ENCODE measurements around the gene PPP1R18. TPM values are rescaled to one million over a fixed set of nuclear protein-coding genes. Genes with fewer than 3 reads are reported as not detected.

Gene PPP1R18
- total and polyA plus RNA-seq, 2 of the 4 experiments (the other 2 are of a cell fraction), result 31.9 to 134 TPM

GRCh38 chr6:30686009-30686907 is at the start of gene PPP1R18 (continued):
- TF ChIP-seq MAFK (IDR thresholded peaks at IDR 0.05; ENCODE audit: low read depth, low read length) (no peak), RFX5 (IDR thresholded peaks at IDR 0.05; ENCODE audit: low read depth, low read length) (no peak), SMC3 (IDR thresholded peaks at IDR 0.05; ENCODE audit: low read depth, low read length) (no peak)

- H2BK5ac ChIP-seq (ENCODE audit: low read depth, low read length, poor library complexity, severe bottlenecking), result no peak overlapping the region
- no peak overlapping the region for H4K91ac ChIP-seq (ENCODE audit: insufficient read depth, low read depth, low read length)
- intact Hi-C loops (cut with micrococcal nuclease), result no loop called here
- no peak overlapping the region; the same call in 1 of the 2 replicates for H3K23ac ChIP-seq (ENCODE audit: low read depth, low read length)
- no peak overlapping the region for H3K27ac ChIP-seq (ENCODE audit: insufficient read depth, low read length)
- dilution Hi-C loops (cut with HindIII; ENCODE audit: low sequenced_read_pairs, unreplicated experiment), result no loop called here
- H3K36me3 ChIP-seq (ENCODE audit: control insufficient read depth, insufficient read depth, low read length), result peaks cover 64% of the 10 kb centered on the region
- no peak overlapping the region for H2BK20ac ChIP-seq (ENCODE audit: low read depth, low read length)
- H3K9ac ChIP-seq (ENCODE audit: low read depth, low read length), result no peak overlapping the region
- H3K14ac ChIP-seq (replicated peaks; ENCODE audit: low read depth, low read length), result no peak overlapping the region
- H3K4me1 ChIP-seq (ENCODE audit: control insufficient read depth, insufficient read depth, low read length), result peaks cover 7% of the 10 kb centered on the region
- no peaks in the 10 kb centered on the region for H3K27me3 ChIP-seq (ENCODE audit: control insufficient read depth, insufficient read depth, low read length)
- H3K9me1 ChIP-seq (ENCODE audit: insufficient read depth, low read length), result peaks cover 11% of the 10 kb centered on the region
- no peak overlapping the region for H2AFZ ChIP-seq (replicated peaks; ENCODE audit: low read length, poor library complexity)
- no peak overlapping the region for H3K18ac ChIP-seq (ENCODE audit: low read depth, low read length)
- H3K56ac ChIP-seq (ENCODE audit: extremely low read depth, insufficient read depth, low read length), result no peak overlapping the region
- no peak overlapping the region for H4K5ac ChIP-seq (ENCODE audit: low read depth, low read length)
- no peak for DNase-seq
- TF ChIP-seq FOS (IDR thresholded peaks at IDR 0.05; ENCODE audit: low read depth, low read length), result no peak
- no peak for TF ChIP-seq RFX5 (IDR thresholded peaks at IDR 0.05; ENCODE audit: low read depth, low read length)
- TF ChIP-seq MXI1 (IDR thresholded peaks at IDR 0.05; ENCODE audit: borderline replicate concordance, low read depth, low read length), result no peak
- no peak for TF ChIP-seq SMC3 (IDR thresholded peaks at IDR 0.05; ENCODE audit: low read depth, low read length)
- TF ChIP-seq NFE2L2 (IDR thresholded peaks at IDR 0.05; ENCODE audit: low read depth, low read length), result no peak
- no peak for TF ChIP-seq MAZ (IDR thresholded peaks at IDR 0.05; ENCODE audit: borderline replicate concordance, low read depth, low read length)
- no peak for TF ChIP-seq BHLHE40 (IDR thresholded peaks at IDR 0.05; ENCODE audit: low read depth, low read length)
- in situ Hi-C loops (cut with MboI; ENCODE audit: low sequenced_read_pairs), result no loop called here
- CTCF ChIA-PET, result no interaction called here
- no peak overlapping the region for H2AK9ac ChIP-seq (replicated peaks; ENCODE audit: low read depth, low read length, poor library complexity)
- ATAC-seq (ENCODE audit: low read depth), result no peak
- no peak overlapping the region for H2AK5ac ChIP-seq (ENCODE audit: low read depth, low read length)
- H3K4me3 ChIP-seq (ENCODE audit: insufficient read depth, low read depth, low read length), result no peak overlapping the region
- peaks cover 3% of the 10 kb centered on the region; the same call in 1 of the 2 replicates for H4K20me1 ChIP-seq (ENCODE audit: insufficient read depth, low read length)
- no peak overlapping the region for H3K4me2 ChIP-seq (ENCODE audit: low read depth, low read length)
- no peak overlapping the region for H2BK120ac ChIP-seq (ENCODE audit: low read depth, low read length)
- 100% methylated on average over 2 of the region's 8 CpGs; no CpG with 5 or more reads in 1 of the 2 experiments for WGBS, 2 experiments (ENCODE audit: extremely low coverage in 2 of 2, insufficient read length in 1 of 2)
- H3K9me3 ChIP-seq (ENCODE audit: control insufficient read depth, insufficient read depth, low read length), result no peaks in the 10 kb centered on the region
- H4K8ac ChIP-seq (ENCODE audit: low read depth in 2 of 2, low read length in 2 of 2), result no peak overlapping the region
- BruUV-seq (replicated peaks), result no TSS peak
- H2BK15ac ChIP-seq (ENCODE audit: low read depth, low read length), result no peak overlapping the region
- POLR2A ChIA-PET (ENCODE audit: unreplicated experiment), result no interaction called here
- no peak overlapping the region for H3K4ac ChIP-seq (ENCODE audit: low read depth, low read length)
- H3K79me1 ChIP-seq (ENCODE audit: low read depth in 1 of 2, low read length in 2 of 2), result peaks cover 45 to 92% of the 10 kb centered on the region in 2 experiments
Measured at GRCh38 chr6:30735668-30736314, 49.3 kb upstream of the PPP1R18 start.

Measured in IMR-90 (cell line).